Neural cell (in vitro differentiated cells): ENCODE results near the gene PTGR1. TPM values are rescaled to one million over a fixed set of nuclear protein-coding genes. Genes with fewer than 3 reads are reported as not detected.

ENCODE experiments used
- H2AFZ ChIP-seq: fragments of 200-600, 300-800 bp; sonication (generic), shearing (Covaris generic); 2 replicates; pipeline ENCODE4 v1.6.0; 2014; ENCODE audit warnings: low read depth, mild to moderate bottlenecking, antibody characterized with exemption, low read length, moderate library complexity
- H3F3A ChIP-seq: fragments of 200-600 bp; shearing (Covaris generic); 2 replicates; pipeline ENCODE4 v1.6.1; 2016; ENCODE audit warnings: mild to moderate bottlenecking, moderate library complexity, mixed read lengths, antibody characterized with exemption, low read length; ENCODE audit not compliant: insufficient read depth, poor library complexity, severe bottlenecking
- H3K27ac ChIP-seq: fragments of 200-600, 300-800 bp; sonication (generic), shearing (Covaris generic); 2 replicates; pipeline ENCODE4 v1.5.1; 2014; ENCODE audit warnings: mild to moderate bottlenecking, low read length, moderate library complexity
- H3K27me3 ChIP-seq: fragments of 300-800, 200-600 bp; sonication (generic), shearing (Covaris generic); 2 replicates; pipeline ENCODE4 v1.6.0; 2014; ENCODE audit warnings: mild to moderate bottlenecking, low read depth, low read length, moderate library complexity; ENCODE audit not compliant: insufficient read depth
- H3K36me3 ChIP-seq: fragments of 300-800, 200-600 bp; sonication (generic), shearing (Covaris generic); 2 replicates; pipeline ENCODE4 v1.5.1; 2014; ENCODE audit warnings: mild to moderate bottlenecking, antibody characterized with exemption, low read length, moderate library complexity; ENCODE audit not compliant: insufficient read depth
- H3K4me2 ChIP-seq: fragments of 300-800, 200-600 bp; sonication (generic), shearing (Covaris generic); 2 replicates; pipeline ENCODE4 v1.6.0; 2014; ENCODE audit warnings: mild to moderate bottlenecking, low read length
- H3K4me3 ChIP-seq: fragments of 300-800, 200-600 bp; sonication (generic), shearing (Covaris generic); 2 replicates; pipeline ENCODE4 v1.5.1; 2014; ENCODE audit warnings: mild to moderate bottlenecking, low read length, moderate library complexity
- H3K79me2 ChIP-seq: fragments of 200-600 bp; shearing (Covaris generic); replicated peaks from 2 replicates; pipeline ENCODE4 v1.6.0; 2014; ENCODE audit warnings: mild to moderate bottlenecking, low read length, moderate library complexity; ENCODE audit not compliant: insufficient read depth
- H3K9ac ChIP-seq: fragments of 300-800, 200-600 bp; sonication (generic), shearing (Covaris generic); 2 replicates; pipeline ENCODE4 v1.6.1; 2016; ENCODE audit warnings: mild to moderate bottlenecking, low read length, mixed read lengths
- H3K9me2 ChIP-seq: fragments of 200-600 bp; shearing (Covaris generic); 2 replicates; pipeline ENCODE4 v1.6.1; 2016; ENCODE audit warnings: mild to moderate bottlenecking, low read length, mixed read lengths; ENCODE audit not compliant: insufficient read depth
- H3K9me3 ChIP-seq: fragments of 200-600, 300-800 bp; sonication (generic), shearing (Covaris generic); 2 replicates; pipeline ENCODE4 v1.6.1; 2016; ENCODE audit warnings: mild to moderate bottlenecking, mixed run types, low read length, moderate library complexity, mixed read lengths
- H4K20me1 ChIP-seq: fragments of 200-600 bp; shearing (Covaris generic); 2 replicates; pipeline ENCODE4 v1.6.1; 2016; ENCODE audit warnings: mild to moderate bottlenecking, mixed run types; ENCODE audit not compliant: insufficient read depth
- EP300 ChIP-seq: fragments of 450-650 bp; conservative IDR thresholded peaks from 2 replicates; pipeline ENCODE4 v1.6.1; 2014; ENCODE audit warnings: antibody characterized with exemption, mild to moderate bottlenecking, moderate library complexity; ENCODE audit not compliant: poor library complexity, severe bottlenecking
- EZH2 ChIP-seq: fragments of 200-600, 300-800 bp; shearing (Covaris generic), sonication (generic); IDR thresholded peaks from 2 replicates; pipeline ENCODE4 v1.6.1; 2014; ENCODE audit warnings: antibody characterized with exemption, low read length, borderline replicate concordance, mild to moderate bottlenecking; ENCODE audit not compliant: insufficient read depth, poor library complexity, severe bottlenecking
- MXI1 ChIP-seq: fragments of 450-650 bp; conservative IDR thresholded peaks from 2 replicates; pipeline ENCODE4 v1.6.1; 2014; ENCODE audit warnings: antibody characterized with exemption, mild to moderate bottlenecking; ENCODE audit not compliant: poor library complexity, severe bottlenecking
- POLR2AphosphoS5 ChIP-seq: IDR thresholded peaks from 2 replicates; pipeline ENCODE4 v1.6.1; 2012
- RAD21 ChIP-seq: fragments of 450-650 bp; conservative IDR thresholded peaks from 2 replicates; pipeline ENCODE4 v1.6.1; 2014; ENCODE audit warnings: antibody characterized with exemption, mild to moderate bottlenecking, moderate library complexity
- SMC3 ChIP-seq: fragments of 450-650 bp; conservative IDR thresholded peaks from 2 replicates; pipeline ENCODE4 v1.6.1; 2014; ENCODE audit warnings: antibody characterized with exemption, mild to moderate bottlenecking, moderate library complexity; ENCODE audit not compliant: poor library complexity
- TAF1 ChIP-seq: IDR thresholded peaks from 2 replicates; pipeline ENCODE4 v1.6.1; 2012; ENCODE audit warnings: low read depth
- polyA plus RNA-seq: library from polyadenylated mRNA; depleted of rRNA; stranded (reverse); fragments of >200 nt; gene quantifications from 2 replicates; pipeline ENCODE4 v1.2.3, GENCODE V29; 2014
- TF ChIP-seq, protein P1 (sequence below): fragments of 450-650 bp; IDR thresholded peaks from 2 replicates; pipeline ENCODE4 v1.5.1; 2014; ENCODE audit warnings: antibody characterized with exemption, mild to moderate bottlenecking, moderate library complexity; ENCODE audit not compliant: poor library complexity, severe bottlenecking
- TF ChIP-seq, protein P2 (sequence below): IDR thresholded peaks from 2 replicates; pipeline ENCODE4 v1.6.1; 2012; ENCODE audit warnings: borderline replicate concordance

The PTGR1 gene
- polyA plus RNA-seq, 1 donor from 2014 or later = 6.6 TPM

DNA sequence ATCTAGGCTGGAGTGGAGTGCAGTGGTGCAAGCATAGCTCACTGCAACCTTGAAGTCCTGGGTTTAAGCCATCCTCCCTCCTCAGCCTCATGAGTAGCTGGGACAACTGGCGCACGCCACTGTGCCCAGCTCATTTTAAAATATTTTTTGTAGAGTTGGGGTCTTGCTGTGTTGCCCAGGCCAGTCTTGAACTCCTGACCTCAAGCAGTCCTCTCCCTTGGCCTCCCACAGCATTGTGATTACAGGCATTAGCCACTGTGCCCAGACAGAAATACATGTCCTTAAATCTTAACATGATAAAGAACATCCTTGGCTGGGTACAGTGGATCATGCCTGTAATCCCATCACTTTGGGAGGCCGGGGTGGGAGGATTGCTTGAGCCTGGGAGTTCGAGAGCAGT is 67.7 kb downstream of the PTGR1 start:
- H3K4me3 ChIP-seq = no peak overlapping the region
- no peaks in the 10 kb centered on the region for H3K36me3 ChIP-seq
- no peaks in the 10 kb centered on the region for H3K9me3 ChIP-seq
- no peak overlapping the region for H3K27ac ChIP-seq
- no peaks in the 10 kb centered on the region for H4K20me1 ChIP-seq
- TF ChIP-seq, protein P1, sequence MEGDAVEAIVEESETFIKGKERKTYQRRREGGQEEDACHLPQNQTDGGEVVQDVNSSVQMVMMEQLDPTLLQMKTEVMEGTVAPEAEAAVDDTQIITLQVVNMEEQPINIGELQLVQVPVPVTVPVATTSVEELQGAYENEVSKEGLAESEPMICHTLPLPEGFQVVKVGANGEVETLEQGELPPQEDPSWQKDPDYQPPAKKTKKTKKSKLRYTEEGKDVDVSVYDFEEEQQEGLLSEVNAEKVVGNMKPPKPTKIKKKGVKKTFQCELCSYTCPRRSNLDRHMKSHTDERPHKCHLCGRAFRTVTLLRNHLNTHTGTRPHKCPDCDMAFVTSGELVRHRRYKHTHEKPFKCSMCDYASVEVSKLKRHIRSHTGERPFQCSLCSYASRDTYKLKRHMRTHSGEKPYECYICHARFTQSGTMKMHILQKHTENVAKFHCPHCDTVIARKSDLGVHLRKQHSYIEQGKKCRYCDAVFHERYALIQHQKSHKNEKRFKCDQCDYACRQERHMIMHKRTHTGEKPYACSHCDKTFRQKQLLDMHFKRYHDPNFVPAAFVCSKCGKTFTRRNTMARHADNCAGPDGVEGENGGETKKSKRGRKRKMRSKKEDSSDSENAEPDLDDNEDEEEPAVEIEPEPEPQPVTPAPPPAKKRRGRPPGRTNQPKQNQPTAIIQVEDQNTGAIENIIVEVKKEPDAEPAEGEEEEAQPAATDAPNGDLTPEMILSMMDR = no peak
- TF ChIP-seq, protein P2, sequence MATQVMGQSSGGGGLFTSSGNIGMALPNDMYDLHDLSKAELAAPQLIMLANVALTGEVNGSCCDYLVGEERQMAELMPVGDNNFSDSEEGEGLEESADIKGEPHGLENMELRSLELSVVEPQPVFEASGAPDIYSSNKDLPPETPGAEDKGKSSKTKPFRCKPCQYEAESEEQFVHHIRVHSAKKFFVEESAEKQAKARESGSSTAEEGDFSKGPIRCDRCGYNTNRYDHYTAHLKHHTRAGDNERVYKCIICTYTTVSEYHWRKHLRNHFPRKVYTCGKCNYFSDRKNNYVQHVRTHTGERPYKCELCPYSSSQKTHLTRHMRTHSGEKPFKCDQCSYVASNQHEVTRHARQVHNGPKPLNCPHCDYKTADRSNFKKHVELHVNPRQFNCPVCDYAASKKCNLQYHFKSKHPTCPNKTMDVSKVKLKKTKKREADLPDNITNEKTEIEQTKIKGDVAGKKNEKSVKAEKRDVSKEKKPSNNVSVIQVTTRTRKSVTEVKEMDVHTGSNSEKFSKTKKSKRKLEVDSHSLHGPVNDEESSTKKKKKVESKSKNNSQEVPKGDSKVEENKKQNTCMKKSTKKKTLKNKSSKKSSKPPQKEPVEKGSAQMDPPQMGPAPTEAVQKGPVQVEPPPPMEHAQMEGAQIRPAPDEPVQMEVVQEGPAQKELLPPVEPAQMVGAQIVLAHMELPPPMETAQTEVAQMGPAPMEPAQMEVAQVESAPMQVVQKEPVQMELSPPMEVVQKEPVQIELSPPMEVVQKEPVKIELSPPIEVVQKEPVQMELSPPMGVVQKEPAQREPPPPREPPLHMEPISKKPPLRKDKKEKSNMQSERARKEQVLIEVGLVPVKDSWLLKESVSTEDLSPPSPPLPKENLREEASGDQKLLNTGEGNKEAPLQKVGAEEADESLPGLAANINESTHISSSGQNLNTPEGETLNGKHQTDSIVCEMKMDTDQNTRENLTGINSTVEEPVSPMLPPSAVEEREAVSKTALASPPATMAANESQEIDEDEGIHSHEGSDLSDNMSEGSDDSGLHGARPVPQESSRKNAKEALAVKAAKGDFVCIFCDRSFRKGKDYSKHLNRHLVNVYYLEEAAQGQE = no peak
- no peak for TF ChIP-seq RAD21
- TF ChIP-seq TAF1 = no peak
- TF ChIP-seq EZH2 = no peak
- TF ChIP-seq POLR2AphosphoS5 = no peak
- no peak for TF ChIP-seq SMC3
- TF ChIP-seq MXI1 = no peak
- TF ChIP-seq EP300 = no peak
- no peaks in the 10 kb centered on the region for H3K9me2 ChIP-seq
- no peak overlapping the region for H3K9ac ChIP-seq
- H2AFZ ChIP-seq = no peak overlapping the region
- no peaks in the 10 kb centered on the region for H3K27me3 ChIP-seq
- H3K79me2 ChIP-seq = no peaks in the 10 kb centered on the region
- H3K4me2 ChIP-seq = no peak overlapping the region
- no peaks in the 10 kb centered on the region for H3F3A ChIP-seq

GRCh38 chr9:111529787-111530186 is 69.7 kb downstream of the PTGR1 start:
- Histone ChIP-seq H3K79me2 (no peaks in the 10 kb centered on the region), H3K4me3 (no peak overlapping the region), H3K9me3 (no peaks in the 10 kb centered on the region), H3K36me3 (no peaks in the 10 kb centered on the region), H4K20me1 (no peaks in the 10 kb centered on the region), H3K4me2 (no peak overlapping the region), H3K27me3 (no peaks in the 10 kb centered on the region), H2AFZ (no peak overlapping the region), H3K9ac (no peak overlapping the region), H3F3A (no peaks in the 10 kb centered on the region), H3K9me2 (no peaks in the 10 kb centered on the region), H3K27ac (no peak overlapping the region)
- TF ChIP-seq EP300 = no peak
- TF ChIP-seq, protein P2 = no peak
- TF ChIP-seq EZH2 = no peak
- TF ChIP-seq, protein P1 = no peak
- TF ChIP-seq POLR2AphosphoS5 = no peak
- TF ChIP-seq SMC3 = no peak
- no peak for TF ChIP-seq TAF1
- TF ChIP-seq MXI1 = no peak
- no peak for TF ChIP-seq RAD21
